BJ (cell line): ENCODE data around the gene CHRNE. TPM values are rescaled to one million over a fixed set of nuclear protein-coding genes. Genes with fewer than 3 reads are reported as not detected.

Source experiments
- CTCF ChIA-PET: fragments of 350-600 bp; formaldehyde crosslinking; extraction: SDS; loops from one replicate; lab custom pipeline; 2021; ENCODE audit warnings: antibody characterized with exemption, inconsistent platforms; lab: Yijun Ruan, JAX
- POLR2A ChIA-PET: fragments of 300-600 bp; sonication (Branson Sonifier 250); formaldehyde crosslinking; extraction: SDS; loops from one replicate; lab custom pipeline; 2021; ENCODE audit warnings: antibody characterized with exemption; lab: Charles Lee
- DNase-seq: peaks from one replicate; pipeline ENCODE4 v3.0.0-alpha.2; 2011; ENCODE audit warnings: low read depth
- H3K27me3 ChIP-seq: 2 replicates; pipeline ENCODE4 v1.6.0; 2011; ENCODE audit warnings: low read length; ENCODE audit not compliant: control insufficient read depth, insufficient read depth
- H3K36me3 ChIP-seq: 2 replicates; pipeline ENCODE4 v1.5.1; 2011; ENCODE audit warnings: low read length; ENCODE audit not compliant: control insufficient read depth, insufficient read depth
- H3K4me3 ChIP-seq: 2 replicates; pipeline ENCODE4 v1.5.1; 2011; ENCODE audit warnings: low read depth, mild to moderate bottlenecking, control low read depth, low read length
- polyA plus RNA-seq: library from polyadenylated mRNA; depleted of rRNA; stranded (reverse); fragments of >200 nt; gene quantifications from 2 replicates; pipeline ENCODE4 v1.2.3, GENCODE V29; 2011
- TF ChIP-seq, protein P1 (sequence below): IDR thresholded peaks from 2 replicates; pipeline ENCODE4 v1.5.1; 2011; ENCODE audit warnings: low read depth, mild to moderate bottlenecking, control low read depth, inconsistent platforms, low read length, moderate library complexity; ENCODE audit not compliant: insufficient read depth

The CHRNE gene
- polyA plus RNA-seq, 1 experiment = 0.36 TPM

DNA sequence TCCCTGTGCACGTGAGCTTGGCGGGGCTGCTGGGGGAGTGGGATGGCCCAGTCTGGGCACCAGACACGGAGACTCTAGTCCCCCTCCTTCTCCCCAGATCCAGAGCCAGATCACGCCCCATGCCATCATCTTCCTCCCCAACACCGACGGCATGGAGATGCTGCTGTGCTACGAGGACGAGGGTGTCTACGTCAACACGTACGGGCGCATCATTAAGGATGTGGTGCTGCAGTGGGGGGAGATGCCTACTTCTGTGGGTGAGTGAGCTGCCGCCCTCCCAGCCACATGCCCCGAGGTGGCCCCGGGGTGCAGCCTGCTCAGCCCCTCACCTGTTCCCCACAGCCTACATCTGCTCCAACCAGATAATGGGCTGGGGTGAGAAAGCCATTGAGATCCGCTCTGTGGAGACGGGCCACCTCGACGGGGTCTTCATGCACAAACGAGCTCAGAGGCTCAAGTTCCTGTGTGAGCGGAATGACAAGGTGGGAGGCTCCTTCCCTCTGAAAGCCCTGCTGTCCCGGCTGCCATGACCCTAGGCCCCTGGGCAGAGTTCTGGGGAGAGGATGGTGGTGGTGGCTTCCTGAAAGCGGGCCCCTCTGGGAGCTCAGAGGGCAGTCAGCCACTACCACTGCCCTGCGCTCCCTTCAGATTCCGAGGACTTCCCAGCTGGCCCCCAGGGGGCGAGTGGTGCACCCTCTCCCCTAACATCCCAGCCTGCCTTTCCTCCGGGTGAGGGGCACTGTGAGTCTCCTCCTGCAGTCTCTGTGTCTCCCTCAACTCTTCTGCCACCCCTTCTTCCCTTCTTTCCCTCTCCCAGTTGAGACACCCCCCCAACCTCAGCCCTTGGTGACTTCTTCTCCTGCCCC is 6.3 kb downstream of the CHRNE start:
- ChIA-PET POLR2A (no interaction called here), CTCF (interaction anchor here (0.8 to 1.3 kb wide), 3 partner anchors 106 to 165 kb away, joined by 3 to 4 read pairs (median 4); partner anchors contain the start of gene VMO1)
- H3K27me3 ChIP-seq = no peaks in the 10 kb centered on the region
- DNase-seq = no peak
- H3K4me3 ChIP-seq = no peak overlapping the region
- H3K36me3 ChIP-seq = peaks cover 37% of the 10 kb centered on the region
- TF ChIP-seq, protein P1, sequence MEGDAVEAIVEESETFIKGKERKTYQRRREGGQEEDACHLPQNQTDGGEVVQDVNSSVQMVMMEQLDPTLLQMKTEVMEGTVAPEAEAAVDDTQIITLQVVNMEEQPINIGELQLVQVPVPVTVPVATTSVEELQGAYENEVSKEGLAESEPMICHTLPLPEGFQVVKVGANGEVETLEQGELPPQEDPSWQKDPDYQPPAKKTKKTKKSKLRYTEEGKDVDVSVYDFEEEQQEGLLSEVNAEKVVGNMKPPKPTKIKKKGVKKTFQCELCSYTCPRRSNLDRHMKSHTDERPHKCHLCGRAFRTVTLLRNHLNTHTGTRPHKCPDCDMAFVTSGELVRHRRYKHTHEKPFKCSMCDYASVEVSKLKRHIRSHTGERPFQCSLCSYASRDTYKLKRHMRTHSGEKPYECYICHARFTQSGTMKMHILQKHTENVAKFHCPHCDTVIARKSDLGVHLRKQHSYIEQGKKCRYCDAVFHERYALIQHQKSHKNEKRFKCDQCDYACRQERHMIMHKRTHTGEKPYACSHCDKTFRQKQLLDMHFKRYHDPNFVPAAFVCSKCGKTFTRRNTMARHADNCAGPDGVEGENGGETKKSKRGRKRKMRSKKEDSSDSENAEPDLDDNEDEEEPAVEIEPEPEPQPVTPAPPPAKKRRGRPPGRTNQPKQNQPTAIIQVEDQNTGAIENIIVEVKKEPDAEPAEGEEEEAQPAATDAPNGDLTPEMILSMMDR = no peak

DNA sequence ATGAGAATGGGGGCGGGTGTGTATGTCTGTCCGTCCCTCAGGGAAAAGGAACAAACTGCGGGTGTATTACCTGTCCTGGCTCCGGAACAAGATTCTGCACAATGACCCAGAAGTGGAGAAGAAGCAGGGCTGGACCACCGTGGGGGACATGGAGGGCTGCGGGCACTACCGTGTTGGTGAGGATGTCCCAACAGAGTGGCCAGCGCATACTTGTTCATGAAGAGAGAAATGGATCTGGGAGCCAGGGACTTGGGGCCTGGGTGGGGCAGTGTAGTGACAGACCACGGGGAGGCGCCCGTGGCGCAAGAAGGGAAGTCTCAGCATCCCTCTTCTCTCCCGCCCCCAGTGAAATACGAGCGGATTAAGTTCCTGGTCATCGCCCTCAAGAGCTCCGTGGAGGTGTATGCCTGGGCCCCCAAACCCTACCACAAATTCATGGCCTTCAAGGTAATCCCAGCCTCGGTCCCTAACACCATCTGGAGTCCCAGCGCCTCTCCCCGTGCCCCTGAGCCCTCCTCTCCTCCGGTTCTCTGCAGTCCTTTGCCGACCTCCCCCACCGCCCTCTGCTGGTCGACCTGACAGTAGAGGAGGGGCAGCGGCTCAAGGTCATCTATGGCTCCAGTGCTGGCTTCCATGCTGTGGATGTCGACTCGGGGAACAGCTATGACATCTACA is 7.1 kb downstream of the CHRNE start:
- no peak for DNase-seq
- CTCF ChIA-PET = interaction anchor here (0.7 to 1.3 kb wide), 4 partner anchors 106 to 166 kb away, joined by 3 to 4 read pairs (median 4); partner anchors contain the start of gene VMO1
- H3K4me3 ChIP-seq = no peak overlapping the region
- TF ChIP-seq, protein P1 = peak; percentile 11; the same call in 1 of the 2 replicates
- POLR2A ChIA-PET = no interaction called here
- peaks cover 44% of the 10 kb centered on the region for H3K36me3 ChIP-seq
- H3K27me3 ChIP-seq = no peaks in the 10 kb centered on the region

DNA sequence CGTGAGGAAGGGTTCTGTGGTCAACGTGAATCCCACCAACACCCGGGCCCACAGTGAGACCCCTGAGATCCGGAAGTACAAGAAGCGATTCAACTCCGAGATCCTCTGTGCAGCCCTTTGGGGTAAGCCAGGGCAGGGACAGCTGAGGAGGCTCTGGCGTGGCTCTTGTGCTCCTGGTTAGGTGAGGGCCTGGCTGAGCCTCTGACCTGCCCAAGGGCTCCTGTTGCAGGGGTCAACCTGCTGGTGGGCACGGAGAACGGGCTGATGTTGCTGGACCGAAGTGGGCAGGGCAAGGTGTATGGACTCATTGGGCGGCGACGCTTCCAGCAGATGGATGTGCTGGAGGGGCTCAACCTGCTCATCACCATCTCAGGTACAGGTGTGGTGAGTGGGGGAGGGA is 7.8 kb downstream of the CHRNE start:
- TF ChIP-seq, protein P1 = no peak
- CTCF ChIA-PET = interaction anchor here (0.7 kb wide), 1 partner anchor 107 kb away, joined by 4 read pairs; no protein-coding TSS in a partner anchor
- no peaks in the 10 kb centered on the region for H3K27me3 ChIP-seq
- DNase-seq = no peak
- no peak overlapping the region for H3K4me3 ChIP-seq
- H3K36me3 ChIP-seq = peaks cover 49% of the 10 kb centered on the region
- POLR2A ChIA-PET = no interaction called here

DNA sequence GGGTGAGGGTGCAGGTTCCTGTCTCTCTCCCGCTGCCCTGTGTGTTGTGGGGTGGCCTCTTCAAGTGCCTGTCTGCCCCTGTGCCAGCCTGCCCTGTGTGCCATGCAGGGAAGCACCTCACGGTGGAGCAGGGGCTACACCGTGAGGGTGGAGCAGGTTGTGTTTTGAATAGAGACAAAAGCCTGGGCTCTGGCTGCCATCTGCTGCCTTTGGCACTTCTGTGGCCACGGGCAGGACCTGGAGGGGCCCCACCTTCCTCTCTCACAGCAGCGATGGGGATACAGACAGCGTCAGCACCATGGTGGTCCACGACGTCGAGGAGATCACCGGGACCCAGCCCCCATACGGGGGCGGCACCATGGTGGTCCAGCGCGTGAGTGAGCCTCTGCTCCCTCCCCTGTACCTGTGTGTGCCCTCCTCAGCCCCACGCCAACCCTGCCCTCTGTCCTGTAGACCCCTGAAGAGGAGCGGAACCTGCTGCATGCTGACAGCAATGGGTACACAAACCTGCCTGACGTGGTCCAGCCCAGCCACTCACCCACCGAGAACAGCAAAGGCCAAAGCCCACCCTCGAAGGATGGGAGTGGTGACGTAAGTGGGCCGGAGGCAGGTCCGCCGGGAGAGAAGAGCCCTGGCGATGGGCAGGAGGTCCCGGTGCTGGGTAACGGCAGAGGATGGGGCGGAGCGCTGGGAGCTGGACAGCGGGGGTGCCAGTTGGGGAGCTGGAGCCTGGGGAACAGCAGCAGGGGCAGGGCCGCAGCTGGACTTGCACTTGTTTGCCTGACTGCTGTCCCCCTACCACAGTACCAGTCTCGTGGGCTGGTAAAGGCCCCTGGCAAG is 9.0 kb downstream of the CHRNE start:
- ChIA-PET CTCF (interaction anchor here (1.0 to 1.1 kb wide), 2 partner anchors 10 to 184 kb away, joined by 3 to 4 read pairs; partner anchors contain the start of gene CHRNE), POLR2A (no interaction called here)
- no peak for DNase-seq
- Histone ChIP-seq H3K36me3 (peaks cover 50% of the 10 kb centered on the region), H3K4me3 (no peak overlapping the region), H3K27me3 (no peaks in the 10 kb centered on the region)
- TF ChIP-seq, protein P1 = no peak
